GM19452 (cell line): ENCODE data around the gene ELOVL5.
A peak's percentile ranks its signal among the peaks of the same experiment; 100 is the strongest.
"Not testable (repeated sequence)": the region's sequence is repeated elsewhere in the genome, so short reads cannot be mapped to it uniquely, and the experiment has no call there.

Source experiments
- ATAC-seq: cut with Tn5 transposase; IDR thresholded peaks from one replicate; pipeline ENCODE4 v1.9.1; 2021; ENCODE audit not compliant: unreplicated experiment

The ELOVL5 gene

DNA sequence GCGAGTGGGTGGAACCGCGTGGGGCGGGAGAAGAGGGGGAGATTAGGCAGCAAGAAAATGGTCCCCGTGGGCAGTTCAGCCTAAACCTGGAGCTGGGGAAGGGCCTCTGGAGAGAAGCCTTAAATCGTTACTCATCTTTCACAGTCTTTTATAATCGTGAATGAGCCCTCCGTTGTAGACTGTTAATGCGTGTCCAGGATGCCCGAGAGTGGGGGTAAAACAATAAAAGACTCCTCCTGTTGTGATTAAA is 11.0 kb upstream of the ELOVL5 start:
- ATAC-seq = no peak

DNA sequence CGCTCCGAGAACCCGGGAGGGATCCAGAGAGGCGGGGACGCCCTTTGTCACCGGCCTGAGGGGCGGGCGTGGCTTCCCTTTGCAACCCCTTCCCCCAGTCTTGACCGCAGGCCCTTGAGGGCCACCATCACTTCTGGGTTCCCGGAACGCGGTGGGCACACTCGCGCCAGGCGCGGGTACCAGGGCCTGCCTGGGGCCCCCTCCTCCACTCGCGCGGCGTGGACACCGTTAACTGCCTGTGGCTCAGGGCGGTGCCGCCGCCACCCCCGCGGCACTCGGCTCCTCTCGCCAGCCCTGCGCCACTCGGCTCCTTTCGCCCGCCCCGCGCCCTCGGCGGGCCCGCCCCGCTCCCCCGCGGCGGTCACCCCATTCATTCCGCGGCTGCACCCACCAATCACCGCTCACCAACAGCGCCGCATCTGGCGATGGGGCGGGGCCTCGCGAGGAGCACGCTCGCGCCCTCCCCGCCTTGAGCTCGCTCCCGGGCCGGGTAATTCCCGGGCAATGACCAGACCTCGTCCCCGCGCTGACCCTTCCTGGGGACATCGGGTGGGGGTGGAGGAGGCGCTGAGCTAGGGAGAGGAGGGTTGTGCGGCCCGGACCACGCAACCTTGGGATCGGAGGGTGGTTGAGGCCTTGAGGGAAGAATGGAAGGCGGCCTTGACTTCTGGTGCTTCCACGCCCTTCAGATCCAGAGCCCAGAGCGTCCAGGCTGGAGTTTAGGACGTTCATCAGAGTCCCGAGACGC is 10.5 kb upstream of the ELOVL5 start:
- ATAC-seq = peak; percentile 96

DNA sequence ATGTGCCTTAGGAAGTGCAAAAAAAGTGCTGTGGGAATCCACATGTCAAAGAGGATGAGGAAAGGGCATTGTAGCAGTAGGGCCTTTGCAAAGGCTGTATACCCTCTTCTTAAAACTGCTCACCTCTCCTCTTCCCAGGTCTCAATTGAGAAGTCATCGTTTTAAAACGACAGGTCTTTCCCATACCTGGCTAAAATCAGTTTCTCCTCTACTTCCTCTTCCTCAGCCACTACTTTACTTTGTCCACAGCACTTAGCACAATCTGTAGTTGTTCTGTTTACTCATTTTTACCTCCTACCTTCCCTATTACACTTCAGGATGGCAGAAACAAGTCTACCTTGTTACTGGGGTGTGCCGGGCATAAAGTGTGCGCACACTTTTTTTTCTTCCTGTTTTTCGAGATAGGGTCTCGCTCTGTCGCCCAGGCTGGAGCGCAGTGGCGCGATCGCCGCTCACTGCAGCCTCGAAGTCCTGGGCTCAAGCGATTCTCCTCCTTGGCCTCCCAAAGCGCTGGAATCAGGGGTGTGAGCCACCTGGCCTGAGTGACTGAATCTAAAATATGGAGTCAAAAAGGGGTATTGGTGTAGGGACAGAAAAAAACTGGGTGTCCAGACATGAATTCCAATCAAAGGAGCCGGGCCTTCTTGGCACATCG is 9.8 kb upstream of the ELOVL5 start:
- peak; percentile 6 for ATAC-seq

DNA sequence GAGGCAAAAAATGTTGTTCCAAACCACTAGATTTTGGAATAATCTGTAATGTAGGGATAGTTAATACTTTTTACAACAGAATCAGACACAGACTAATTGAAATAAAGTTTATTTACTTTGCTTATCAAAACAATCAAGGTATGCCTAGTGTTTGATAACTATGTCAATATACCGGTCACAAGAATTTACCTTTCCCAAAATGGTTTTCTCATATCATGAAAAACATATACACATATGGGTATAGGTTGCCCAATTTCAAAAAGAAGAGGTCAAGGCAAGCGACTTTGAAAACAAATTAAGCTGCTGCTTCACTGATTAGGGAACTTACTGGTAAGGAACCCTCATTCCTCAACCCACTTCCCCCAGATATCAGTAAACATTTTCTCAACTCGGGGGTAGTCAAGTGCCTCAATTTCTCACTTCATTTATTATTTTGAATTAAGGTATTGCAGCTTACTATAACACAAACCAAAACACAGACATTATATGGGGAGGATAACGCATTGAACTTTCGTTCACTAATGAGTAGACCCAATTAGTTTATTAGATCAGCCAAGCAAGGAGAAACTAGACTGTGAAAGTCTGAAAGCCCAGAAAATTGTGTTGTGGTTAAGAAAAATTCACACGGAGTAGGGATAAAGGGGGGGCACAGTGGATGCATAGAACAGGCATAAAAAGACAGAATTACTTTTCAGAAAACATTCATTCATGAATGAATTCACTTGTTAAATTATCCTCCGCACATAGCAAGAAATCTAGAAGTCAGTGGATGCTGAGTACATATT is 9.0 kb upstream of the ELOVL5 start:
- ATAC-seq = no peak

DNA sequence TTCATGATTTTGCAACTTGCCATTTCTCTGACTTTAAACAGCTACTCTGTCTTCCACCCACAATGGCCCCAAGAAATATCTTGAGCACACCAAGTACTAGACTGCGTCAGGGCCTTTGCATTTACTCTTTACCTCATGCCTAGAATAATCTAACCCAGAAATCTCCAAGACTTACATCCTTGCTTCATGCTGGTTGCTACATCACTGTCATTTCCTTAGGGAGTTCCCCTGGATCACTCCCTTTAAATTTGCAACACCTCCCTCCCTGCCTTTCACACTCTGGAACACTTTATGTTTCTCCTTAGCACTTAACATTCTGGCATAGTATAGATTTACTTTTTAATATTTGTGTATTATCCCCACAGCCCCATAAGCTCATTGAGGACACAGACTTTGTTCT is 4.9 kb upstream of the ELOVL5 start:
- no peak for ATAC-seq

DNA sequence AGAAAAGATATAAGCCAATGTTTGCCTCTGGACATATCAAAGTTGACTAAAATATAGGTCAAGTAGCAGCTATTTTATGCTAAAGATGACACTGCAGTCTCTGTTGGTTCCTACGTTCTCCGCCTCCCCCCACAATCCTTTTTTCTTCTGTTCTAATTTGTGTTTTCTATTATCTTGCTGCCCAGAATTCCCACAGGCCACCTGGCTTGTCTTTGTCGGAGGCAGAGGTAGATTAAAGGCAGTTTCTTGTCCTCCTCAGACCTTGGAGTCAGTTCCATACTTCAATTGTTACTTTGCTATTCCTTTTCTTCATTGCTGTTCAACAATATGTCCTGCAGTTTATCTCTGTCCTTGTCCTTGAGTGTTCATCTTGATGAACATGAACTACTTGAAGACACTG is 3.6 kb upstream of the ELOVL5 start:
- no peak for ATAC-seq

DNA sequence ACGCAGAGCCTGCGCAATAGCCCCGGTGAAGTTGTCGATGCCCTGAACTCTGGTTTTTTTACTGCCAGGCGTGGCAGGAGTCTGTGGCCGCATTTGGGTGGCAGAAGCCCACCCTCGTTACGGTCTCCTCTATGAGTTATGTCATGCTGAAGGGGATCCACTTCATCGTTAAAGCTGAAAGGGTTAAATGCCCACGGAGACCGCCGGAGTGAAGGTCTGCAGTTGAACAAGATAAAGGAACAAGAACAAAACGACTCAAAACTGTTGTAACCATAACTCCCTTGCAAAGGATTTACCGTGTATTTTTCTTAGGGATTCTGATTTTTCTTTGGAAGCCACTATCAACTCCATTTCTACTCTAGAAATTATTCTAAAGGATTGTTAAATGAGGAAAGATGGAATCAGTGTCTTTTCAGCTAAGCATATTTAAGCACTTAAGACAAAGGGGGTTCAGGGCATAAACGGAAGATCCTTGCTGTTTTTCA is 501 bp upstream of the ELOVL5 start:
- ATAC-seq = no peak

DNA sequence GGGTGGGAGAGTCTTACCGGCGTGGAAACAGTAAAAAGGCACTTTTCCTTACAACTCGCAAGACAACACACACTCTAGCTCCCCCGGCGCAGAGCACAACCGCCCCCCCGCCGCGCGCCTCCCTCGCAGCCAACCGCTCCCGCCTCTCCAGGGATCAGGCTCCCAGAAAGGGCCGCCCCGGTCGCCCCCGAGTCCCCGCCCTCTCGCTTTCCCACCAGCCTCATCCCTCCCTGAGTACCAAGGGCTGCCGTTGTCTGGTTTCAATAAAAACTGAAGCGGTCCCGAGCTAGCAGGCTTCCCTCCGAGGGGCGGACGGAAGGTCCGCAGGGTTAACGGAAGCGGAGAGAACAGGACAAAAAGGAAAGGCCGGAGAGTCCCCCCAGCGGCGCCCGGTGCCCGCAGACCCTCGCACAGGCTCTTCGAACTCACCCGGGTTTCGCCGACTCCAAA is 804 bp downstream of the ELOVL5 start:
- ATAC-seq = no peak

DNA sequence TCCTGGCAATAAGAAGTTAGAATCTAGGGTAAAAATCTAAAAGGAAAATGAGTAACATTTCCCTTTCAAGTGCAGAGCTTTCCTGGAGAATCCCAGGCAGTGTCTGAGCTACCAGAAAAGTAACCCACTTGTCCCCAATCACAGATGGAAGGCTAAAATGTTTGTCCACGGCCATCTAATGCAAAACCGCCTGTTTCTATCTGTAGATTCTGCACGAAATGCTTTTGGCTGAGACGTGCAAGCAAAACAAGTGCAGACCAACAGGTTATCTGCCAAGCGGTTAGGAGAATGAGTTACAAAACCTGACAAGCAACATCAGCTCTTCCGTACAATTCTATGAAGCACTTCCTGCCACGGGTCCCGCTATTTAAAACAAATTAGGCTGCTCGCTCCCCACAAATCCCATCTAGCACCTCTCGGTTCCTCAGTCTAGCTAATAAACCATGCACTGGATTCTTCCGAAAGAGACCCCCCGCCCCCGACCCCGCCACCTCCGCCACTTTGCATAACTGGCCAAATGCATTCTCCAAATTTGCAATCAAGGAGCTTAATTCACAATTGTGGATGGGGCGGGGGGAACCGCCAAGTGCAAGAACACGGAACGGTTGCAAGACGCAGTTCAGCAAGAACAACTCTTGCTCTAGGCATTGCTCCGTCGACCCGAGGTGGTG is 1.4 kb downstream of the ELOVL5 start:
- peak; percentile 33 for ATAC-seq

DNA sequence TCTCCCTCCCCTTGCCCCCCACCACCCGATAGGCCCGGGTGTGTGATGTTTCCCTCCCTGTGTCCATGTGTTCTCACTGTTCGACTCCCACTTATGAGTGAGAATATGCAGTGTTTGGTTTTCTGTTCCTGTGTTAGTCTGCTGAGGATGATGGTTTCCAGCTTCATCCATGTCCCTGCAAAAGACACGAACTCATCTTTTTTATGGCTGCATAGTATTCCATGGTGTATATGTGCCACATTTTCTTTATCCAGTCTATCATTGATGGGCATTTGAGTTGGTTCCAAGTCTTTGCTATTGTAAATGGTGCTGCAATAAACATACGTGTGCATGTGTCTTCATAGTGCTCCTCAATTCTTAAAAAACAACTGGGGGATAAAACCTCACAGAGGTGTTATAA is 2.7 kb downstream of the ELOVL5 start:
- not testable (repeated sequence) for ATAC-seq

DNA sequence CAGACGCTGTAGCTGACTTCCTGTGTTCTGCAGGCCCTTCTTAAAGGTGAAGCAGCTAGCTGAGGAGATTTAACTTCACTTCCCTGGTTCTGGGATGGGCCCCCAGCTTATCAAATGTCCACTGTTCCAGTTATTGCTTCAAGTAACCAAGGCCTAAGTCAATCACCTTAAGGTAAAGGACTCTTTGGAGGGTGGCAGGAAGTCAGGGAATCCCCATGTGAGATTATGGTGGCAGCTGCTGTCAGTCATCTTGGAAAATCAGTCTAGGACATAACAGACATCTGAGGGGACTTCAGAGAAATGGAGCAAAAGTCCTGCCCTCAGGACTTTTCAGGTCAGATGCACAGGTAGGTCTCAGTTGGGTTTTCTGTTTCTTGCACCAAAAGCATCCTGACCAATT is 3.8 kb downstream of the ELOVL5 start:
- no peak for ATAC-seq

DNA sequence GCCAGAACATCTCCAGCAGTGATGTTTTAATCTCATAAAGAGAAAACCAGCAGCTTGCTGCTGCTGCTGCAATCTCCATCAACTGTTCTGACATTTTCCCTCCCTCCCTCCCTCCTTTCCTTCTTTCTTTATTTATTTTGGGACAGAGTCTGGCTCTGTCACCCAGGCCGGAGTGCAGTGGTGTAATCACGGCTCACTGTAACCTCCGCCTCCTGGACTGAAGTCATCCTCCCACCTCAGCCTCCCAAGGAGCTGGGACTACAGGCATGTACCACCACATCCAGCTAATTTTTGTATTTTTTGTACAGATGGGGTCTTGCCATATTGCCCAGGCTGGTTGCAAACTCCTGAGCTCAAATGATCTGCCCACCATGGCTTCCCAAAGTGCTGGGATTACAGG is 5.7 kb downstream of the ELOVL5 start:
- ATAC-seq = no peak

DNA sequence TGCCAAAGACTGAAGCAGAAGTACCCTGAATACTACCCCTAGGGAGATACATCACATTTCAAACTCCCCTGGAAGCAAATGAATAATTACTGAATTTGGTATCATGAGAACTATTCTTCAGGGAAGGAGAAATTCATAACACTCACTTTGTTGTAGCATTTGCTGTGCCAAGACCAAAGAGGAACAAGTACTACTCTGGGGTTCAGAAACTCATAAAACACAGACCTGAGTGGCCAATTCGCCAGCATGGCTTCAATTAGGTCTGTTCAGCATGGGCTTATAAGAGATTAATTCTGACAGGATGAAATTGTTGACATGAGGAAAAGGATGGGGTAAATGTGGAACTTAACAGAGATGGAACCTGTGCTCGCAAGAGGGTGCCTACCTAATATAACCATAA is 6.5 kb downstream of the ELOVL5 start:
- ATAC-seq = no peak

DNA sequence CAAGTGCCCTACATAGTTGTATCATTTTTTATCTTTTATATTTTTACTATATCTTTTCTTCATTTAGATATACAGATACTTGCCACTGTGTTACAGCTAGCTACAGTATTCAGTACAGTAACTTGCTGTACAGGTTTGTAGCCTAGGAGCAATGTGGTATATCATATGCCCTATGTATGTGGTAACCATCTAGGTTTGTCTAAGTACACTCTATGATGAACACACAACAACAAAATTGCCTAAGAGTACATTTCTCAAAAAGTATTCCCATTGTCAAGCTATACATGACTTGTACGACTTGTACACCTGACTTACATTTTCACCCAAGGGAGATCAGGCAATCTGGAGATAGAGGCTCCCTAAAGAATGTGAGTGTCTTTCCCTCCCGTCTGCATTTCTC is 8.2 kb downstream of the ELOVL5 start:
- no peak for ATAC-seq

DNA sequence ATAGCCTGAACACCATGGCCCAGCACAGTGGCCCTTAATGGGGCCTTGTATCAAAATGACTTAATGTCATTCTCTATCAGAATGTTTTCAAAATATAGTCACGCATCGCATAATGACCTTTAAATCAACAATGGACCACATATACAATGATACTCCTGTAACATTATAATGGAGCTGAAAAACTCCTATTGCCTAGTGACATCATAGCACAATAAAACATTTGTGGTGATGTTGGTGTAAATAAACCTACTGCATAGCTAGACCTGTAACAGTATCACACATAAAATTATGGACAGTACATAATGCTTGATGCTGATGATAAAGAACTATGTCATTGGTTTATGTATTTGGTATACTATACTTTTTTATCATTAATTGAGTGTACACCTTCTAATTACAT is 9.3 kb downstream of the ELOVL5 start:
- no peak for ATAC-seq

DNA sequence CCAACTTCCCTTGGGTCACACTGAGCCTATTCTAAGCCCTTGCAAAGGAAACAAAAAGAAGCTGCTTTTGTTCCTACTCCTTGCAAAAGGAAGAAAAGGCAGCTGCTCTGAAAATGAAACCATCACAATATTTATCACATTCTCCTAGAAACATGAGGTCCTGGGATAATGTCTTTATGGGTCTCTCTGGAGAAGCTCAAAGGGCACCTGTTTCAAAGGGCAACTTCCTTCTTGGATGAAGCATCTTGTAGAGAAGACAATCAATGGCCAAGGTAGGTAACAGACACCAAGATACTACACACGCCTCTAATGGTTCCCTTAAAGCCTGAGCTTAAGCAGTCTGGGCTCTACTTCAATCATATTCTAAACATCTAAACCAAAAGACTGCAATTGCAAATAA is 10.4 kb downstream of the ELOVL5 start:
- ATAC-seq = no peak

DNA sequence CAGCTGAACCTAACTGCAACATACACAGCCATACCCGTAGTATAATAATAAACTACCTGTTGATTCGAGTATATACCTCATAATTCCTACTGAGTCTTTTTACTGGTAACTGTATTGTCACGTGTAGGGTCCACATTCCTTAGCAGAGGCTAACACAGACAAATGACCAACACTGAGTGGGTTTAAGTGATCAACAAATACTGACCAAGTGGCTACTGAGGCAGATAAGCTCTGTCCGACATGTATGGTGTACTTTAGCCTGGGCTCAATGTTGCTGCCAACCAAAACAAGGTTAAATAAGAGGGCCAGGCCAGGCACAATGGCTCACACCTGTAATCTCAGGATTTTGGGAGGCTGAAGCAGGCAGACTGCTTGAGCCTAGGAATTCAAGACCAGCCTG is 12.7 kb downstream of the ELOVL5 start:
- ATAC-seq = no peak

DNA sequence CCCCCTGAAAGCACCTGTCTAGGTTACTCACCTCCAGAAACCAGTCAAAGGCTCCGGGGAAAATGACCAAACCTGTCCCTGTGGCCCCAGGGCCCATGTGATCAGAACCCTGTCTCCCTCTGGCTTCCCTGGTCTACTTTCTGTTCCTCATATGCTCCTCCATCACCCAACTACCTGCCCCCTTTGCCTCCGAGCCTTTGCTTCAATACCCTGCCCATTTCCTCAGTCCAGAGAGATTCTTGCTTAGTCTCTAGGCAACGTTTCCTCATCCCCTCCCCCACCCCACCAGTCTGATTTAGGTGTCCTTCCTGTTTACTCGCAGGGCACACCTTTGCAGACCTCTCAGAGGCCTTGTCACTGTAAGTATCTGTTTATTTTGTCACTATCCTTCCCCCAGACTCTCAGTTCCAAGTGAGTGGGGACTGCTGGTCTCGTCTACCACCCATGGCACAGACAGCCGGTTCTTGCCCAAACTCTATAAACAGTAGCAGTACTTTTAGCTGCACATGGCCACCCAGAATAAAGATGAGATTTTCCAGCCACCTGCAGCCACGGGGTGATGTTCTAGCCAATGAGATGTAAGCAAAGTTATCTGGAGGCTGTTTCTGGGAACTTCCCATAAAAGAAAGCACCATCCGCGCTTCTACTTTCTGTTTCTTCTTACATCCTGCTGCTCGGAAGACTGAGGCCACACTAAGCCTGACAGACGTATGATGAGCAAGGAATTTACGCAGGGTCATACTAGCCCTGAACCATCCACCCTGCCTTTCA is 13.3 kb downstream of the ELOVL5 start:
- peak; percentile 85 for ATAC-seq

DNA sequence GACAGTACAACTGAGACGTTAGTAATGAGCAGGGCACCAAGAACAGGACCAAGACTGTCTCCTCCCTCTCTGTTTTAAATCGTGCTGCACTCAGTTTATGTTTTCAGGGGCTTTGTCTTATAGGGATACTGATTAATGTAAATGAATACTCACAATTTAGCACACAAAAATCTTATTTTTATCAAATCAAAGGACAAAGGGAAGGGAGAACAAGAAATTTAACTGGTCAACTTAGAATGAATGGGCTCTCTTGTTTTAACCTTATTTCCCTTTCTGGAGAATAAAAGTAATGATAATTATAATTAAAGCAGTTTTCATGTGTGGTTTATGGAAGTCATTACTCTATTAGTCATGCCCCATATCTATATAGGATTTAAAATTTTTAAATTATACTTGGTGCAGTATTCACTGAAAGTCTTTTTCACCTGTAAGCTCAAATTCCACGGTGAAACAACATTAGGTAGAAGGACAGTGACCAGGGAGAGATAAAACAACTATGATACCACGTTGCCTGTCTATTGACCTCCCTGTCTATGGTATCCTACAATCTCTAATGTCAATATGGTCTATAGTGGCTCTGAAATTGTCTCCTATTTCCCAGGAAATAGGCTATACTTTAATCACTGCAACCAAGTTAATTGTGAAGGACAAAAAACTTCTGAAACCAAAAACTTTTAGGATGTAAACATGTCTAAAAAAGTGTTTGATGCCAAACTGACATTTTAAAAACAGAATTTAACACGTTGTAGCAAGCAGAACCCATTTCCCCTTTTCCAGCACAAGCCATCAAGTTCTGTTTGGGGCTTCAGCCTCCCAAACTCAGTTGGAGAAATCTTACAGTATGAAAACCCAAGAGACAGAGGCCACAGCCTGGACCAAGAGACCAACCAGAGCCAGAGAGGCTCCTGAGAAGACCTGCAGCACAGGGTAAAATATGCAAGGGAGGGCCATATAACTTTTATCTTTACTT is 15.0 kb downstream of the ELOVL5 start:
- ATAC-seq = no peak

DNA sequence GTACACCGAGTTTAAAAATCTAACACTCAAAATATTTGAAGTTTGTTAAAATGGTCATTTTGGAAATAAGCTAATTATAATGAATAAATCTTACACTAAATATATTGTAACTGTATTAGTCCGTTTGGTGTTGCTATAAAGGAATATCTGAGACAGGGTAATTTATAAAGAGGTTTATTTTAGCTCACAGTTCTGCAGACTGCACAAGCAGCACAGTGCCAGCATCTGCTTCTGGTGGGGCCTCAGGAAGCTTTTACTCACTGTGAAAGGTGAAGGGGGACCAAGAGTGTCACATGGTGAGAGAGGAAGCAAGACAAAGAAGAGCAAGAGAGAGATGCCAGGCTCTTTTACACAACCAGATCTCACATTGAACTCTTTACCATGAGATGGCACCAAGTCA is 17.1 kb downstream of the ELOVL5 start:
- no peak for ATAC-seq
